Daoy (cell line): Measurements from ENCODE around the gene CALHM6. TPM values are rescaled to one million over a fixed set of nuclear protein-coding genes. Genes with fewer than 3 reads are reported as not detected.

Source experiments
- DNase-seq: peaks from one replicate; pipeline ENCODE4 v3.0.0-alpha.2; 2015; ENCODE audit warnings: low read depth
- total RNA-seq: library from RNA; depleted of rRNA; stranded (reverse); fragments of >200 nt; shearing (Covaris generic); gene quantifications from 2 replicates; pipeline ENCODE4 v1.2.3, GENCODE V29; 2014

Gene CALHM6
- total RNA-seq, 1 experiment from 2014 or later, result 11.7 TPM

- no peak for DNase-seq
These were observed 16.1 kb upstream of the CALHM6 start for GRCh38 chr6:116445102-116445501.

DNA sequence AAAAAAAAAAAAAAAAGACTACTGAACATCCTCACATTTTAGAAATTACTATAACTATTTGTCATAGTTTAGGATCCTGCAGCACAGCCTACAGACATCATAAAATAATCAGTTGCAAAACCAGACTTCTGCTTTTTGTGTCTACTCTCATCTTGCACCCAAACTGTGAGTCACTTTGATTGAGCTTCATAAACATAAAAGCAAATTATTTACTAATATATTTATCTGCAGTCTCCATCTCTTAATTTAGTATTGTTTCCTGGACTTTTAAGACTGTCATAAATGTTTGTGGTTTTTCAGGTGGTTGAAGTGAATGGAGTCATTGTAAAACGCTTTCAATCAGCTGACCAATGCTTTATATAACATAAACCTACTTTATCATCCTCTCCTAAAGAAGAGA is 14.8 kb upstream of the CALHM6 start:
- no peak for DNase-seq

DNA sequence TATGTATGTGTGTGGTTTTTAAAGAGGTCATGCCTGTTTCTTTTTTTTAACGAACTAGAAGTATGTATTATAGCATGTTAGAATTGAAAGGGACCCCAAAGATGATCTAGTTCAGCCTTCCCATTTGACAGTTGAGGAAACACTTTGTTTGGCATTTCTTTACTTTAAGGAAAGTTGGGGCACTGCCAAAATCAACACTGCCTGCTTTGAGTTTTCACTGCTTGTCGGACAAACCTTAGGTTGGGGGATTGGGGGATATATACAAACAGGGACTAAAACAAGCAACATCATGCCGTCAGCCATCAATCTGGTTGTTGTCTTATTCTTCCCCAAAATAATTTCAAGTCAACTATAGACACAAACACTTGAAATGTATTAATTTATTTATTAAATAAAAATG is 14.1 kb upstream of the CALHM6 start:
- DNase-seq, result peak; percentile 29

- peak; percentile 79 for DNase-seq
These were observed 13.6 kb upstream of the CALHM6 start for GRCh38 chr6:116447496-116448011.

GRCh38 chr6:116449565-116449964 is 11.6 kb upstream of the CALHM6 start:
- DNase-seq, result no peak

GRCh38 chr6:116450185-116450710 is 10.9 kb upstream of the CALHM6 start:
- no peak for DNase-seq

GRCh38 chr6:116450769-116451740 is 10.1 kb upstream of the CALHM6 start:
- DNase-seq, result no peak

GRCh38 chr6:116451916-116452315 is 9.3 kb upstream of the CALHM6 start:
- DNase-seq, result no peak

DNA sequence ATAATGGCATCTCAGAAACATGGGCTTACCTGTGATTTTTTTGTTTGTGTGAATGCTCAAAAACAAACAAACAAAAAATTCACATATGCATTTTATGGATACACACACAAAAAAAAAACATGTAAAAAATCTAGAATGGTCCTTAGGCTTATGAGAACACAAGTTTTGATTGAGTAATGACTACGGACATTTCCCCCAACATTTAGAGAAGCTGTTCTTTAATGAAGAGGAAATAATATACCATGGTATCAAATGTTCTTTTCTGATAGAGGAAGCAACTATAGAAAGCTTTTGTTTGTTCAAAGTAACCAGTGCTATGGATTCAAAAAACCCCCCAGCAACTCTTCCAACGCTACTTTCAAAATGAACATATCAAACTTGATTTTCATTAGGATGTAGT is 8.6 kb upstream of the CALHM6 start:
- DNase-seq, result no peak

GRCh38 chr6:116456106-116456505 is 5.1 kb upstream of the CALHM6 start:
- DNase-seq, result no peak

GRCh38 chr6:116456927-116457326 is 4.2 kb upstream of the CALHM6 start:
- no peak for DNase-seq

DNA sequence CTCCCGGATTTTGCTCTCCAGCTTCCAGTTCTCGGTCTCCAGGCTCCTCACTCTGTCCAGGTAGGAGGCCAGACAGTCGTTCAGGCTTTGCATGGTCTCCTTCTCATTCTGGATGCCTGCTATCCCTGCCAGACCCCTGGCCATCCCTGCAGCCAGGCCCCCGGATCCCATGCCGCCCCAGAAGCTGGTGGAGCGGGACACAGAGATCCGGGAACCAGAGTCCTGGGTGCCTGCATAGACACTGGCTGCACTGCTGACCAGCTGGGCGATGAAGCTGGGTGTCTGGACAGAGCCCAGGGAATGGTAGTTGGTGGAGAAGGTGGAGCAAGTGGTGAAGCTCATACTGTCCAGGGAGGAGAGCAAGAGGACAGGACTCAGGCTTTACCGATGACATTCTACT is 2.9 kb upstream of the CALHM6 start:
- DNase-seq, result no peak

DNA sequence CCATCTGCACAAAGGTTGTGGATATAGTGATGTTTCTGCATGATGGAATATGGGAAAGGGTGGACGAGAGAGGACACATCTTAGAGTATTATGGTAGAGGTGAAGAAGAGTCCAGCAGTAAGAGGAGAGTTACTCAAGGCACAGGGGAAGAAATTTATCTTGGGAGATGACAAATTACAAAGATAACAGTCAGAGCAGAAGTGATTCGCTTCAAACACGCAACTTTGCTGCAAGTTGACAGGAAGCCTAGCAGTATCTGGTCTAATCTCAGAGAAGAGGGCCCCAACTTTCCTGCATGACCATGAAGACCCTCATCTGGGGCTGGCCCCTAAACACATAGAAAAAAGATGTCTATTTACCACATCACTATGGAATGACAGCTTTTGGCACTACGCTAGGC is 1.2 kb upstream of the CALHM6 start:
- DNase-seq, result no peak

DNA sequence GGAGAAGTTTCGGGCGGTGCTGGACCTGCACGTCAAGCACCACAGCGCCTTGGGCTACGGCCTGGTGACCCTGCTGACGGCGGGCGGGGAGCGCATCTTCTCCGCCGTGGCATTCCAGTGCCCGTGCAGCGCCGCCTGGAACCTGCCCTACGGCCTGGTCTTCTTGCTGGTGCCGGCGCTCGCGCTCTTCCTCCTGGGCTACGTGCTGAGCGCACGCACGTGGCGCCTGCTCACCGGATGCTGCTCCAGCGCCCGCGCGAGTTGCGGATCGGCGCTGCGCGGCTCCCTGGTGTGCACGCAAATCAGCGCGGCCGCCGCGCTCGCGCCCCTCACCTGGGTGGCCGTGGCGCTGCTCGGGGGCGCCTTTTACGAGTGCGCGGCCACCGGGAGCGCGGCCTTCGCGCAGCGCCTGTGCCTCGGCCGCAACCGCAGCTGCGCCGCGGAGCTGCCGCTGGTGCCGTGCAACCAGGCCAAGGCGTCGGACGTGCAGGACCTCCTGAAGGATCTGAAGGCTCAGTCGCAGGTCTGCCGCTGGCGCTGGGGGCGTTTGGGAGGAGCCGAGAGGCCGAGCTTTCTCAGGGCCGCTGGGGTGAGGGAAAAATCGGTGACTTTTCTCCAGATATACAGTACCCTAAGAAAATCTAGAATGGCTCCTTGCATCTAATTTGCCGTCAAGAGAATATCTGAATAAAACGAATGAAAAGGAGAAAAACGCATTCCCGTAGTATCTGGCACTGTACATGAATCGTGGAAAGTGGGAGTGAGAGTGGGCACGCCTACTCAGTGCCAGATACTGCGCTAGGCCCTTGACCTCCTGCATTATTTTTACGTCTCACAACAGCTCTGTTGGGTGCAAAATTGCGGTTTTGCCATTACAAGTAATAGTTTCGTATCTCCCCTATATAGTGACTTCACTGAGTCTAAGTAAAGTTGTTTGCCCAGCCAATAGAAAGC is 1.0 kb downstream of the CALHM6 start:
- peak; percentile 82 for DNase-seq

DNA sequence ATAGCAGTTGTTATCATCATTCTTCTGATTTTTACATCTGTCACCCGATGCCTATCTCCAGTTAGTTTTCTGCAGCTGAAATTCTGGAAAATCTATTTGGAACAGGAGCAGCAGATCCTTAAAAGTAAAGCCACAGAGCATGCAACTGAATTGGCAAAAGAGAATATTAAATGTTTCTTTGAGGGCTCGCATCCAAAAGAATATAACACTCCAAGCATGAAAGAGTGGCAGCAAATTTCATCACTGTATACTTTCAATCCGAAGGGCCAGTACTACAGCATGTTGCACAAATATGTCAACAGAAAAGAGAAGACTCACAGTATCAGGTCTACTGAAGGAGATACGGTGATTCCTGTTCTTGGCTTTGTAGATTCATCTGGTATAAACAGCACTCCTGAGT is 2.1 kb downstream of the CALHM6 start:
- no peak for DNase-seq

DNA sequence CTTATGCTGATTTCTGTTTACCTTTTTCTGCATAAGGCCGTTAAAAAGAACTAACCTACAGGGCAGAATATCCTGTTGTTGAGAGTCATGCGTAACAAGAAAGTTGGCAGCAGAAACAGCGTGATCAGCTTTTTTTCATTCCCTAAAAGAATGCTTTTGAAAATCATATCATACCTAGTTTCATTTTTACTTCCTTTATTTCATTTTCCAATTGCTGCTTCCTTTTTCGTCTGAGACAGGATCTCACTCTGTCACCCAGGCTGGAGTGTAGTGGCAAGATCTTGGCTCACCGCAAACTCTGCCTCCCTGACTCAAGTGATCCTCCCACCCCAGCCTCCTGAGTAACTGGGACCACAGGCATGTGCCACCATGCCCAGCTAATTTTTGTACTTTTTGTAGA is 4.1 kb downstream of the CALHM6 start:
- DNase-seq, result no peak

GRCh38 chr6:116467096-116467495 is 5.9 kb downstream of the CALHM6 start:
- DNase-seq, result no peak

- DNase-seq, result no peak
These were observed 6.3 kb downstream of the CALHM6 start for GRCh38 chr6:116467514-116467913.

- DNase-seq, result no peak
These were observed 7.1 kb downstream of the CALHM6 start for GRCh38 chr6:116468293-116468692.

DNA sequence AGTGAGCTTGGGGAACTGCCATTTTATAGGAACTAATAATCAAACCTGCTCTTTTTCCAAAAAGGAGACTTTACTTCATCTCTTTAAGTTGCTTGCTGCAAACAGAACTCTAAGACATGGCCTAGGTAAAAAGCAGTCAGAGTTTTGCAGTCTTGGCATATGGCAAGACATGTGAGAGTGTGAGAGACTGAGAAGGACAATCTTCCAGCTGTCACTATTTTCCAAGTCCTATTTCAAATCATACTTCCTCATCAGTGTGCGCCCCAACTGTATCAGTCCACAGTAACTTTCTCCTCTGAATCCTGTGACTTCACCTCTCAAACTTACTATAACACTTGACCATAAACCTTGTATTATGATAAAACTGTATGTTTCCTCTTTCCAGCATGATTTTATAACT is 10.4 kb downstream of the CALHM6 start:
- DNase-seq, result no peak

GRCh38 chr6:116472706-116473105 is 11.5 kb downstream of the CALHM6 start:
- DNase-seq, result no peak

DNA sequence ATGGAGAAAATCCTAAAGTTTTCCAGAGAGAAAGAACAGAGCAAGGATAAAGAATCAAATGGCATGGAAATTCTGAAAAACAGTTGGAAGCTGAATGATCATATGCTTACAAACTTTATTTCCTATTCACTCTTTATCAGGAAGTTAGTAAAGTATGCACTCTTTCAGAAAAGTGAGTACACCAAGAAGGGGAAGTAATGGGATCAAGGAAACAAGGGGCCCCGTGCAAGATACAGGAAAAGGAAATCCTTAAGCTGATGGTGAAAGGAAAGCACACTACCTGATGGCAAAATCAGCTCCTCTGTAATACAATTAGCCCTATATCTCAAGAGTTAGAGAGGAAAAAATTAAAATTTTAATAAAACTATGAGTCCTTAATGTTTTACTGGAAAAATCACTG is 14.0 kb downstream of the CALHM6 start:
- no peak for DNase-seq
